Renal cortex interstitium (tissue), 15 donors: ENCODE results near the gene UBQLNL. TPM values are rescaled to one million over a fixed set of nuclear protein-coding genes. Genes with fewer than 3 reads are reported as not detected.

Experiments
- DNase-seq, 11 donors: peaks; one replicate each; pipeline ENCODE4 v3.0.0-alpha.2; 2013; ENCODE audit warnings: low read depth in 9 of 11, low spot score in 4 of 11; ENCODE audit errors: extremely low read depth in 1 of 11
- long read RNA-seq, 16 experiments: transcript quantifications; one replicate each; lab custom pipeline, GENCODE V29; 2026
- polyA plus RNA-seq, 3 donors: library from polyadenylated mRNA; unstranded; fragments of 120-200 nt; gene quantifications; one replicate each; pipeline ENCODE4 v1.2.1, GENCODE V29; 2013; ENCODE audit not compliant: insufficient read length in 3 of 3

The UBQLNL gene
- under 1 TPM; 0.56 to 0.85 (median 0.62) TPM for polyA plus RNA-seq
- long read RNA-seq, donor 1, partial matches to known transcripts = 0 of 1 reads
- long read RNA-seq, donor 1, other reads (novel, unspliced or antisense) = 0 of 1 reads
- long read RNA-seq, donor 2 = 0 reads
- long read RNA-seq, donor 3 = 0 reads
- long read RNA-seq, donor 4 = 0 reads
- long read RNA-seq, donor 5 = 0 reads
- long read RNA-seq, donor 6 = 0 reads
- long read RNA-seq, donor 7 = 0 reads
- long read RNA-seq, donor 8, partial matches to known transcripts = 0 of 2 reads
- long read RNA-seq, donor 8, other reads (novel, unspliced or antisense) = 0 of 2 reads
- long read RNA-seq, donor 9 = 0 reads
- long read RNA-seq, donor 10 = 0 reads
- long read RNA-seq, donor 11, partial matches to known transcripts = 0 of 1 reads
- long read RNA-seq, donor 11, other reads (novel, unspliced or antisense) = 0 of 1 reads
- long read RNA-seq, donor 12 = 0 reads
- long read RNA-seq, donor 13 = 0 reads
- long read RNA-seq, donor 14 = 0 reads
- long read RNA-seq, donor 15 = 0 reads
- long read RNA-seq, donor 16, partial matches to known transcripts = 0 of 1 reads
- long read RNA-seq, donor 16, other reads (novel, unspliced or antisense) = 0 of 1 reads

- DNase-seq = no peak
Measured at GRCh38 chr11:5516599-5516998, at the start of gene UBQLNL. TSS of gene UBQLNL (minus strand) at chr11:5516699. CDS start at chr11:5516441, 258 bp downstream.

DNA sequence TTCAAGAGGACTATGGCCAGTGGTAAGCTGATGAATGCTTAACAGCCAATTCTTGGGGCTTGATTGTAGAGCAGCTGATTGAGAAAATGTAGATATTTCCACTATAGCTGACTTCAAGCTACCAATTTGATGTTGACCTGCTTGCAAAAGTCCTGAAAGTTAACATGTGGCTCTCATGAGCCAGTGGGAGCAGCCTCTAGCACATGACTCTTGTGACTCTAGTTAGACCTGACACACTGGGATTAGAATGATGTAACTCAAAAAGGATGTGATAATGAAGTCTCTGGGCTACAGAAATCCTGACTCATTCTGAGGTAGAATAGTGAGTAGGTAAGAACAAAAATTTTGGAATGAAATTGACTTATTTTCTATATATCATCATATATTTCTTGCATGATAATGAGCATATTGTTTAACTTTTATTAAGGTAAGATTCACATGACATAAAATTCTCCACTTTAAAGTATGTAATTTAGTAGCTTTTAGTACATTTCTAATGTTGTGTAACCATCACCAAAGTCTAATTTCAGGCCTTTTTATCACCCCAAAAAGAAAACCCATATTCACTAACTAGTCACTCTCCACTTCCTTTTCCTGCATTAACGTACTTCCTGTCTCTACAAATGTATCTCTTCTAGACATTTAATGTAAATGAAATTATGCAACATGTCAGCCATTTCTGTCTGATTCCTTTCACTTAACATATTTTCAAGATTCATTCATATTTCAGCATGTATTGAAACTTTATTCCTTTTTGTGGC is 47.9 kb upstream of the UBQLNL start:
- DNase-seq = no peak

DNA sequence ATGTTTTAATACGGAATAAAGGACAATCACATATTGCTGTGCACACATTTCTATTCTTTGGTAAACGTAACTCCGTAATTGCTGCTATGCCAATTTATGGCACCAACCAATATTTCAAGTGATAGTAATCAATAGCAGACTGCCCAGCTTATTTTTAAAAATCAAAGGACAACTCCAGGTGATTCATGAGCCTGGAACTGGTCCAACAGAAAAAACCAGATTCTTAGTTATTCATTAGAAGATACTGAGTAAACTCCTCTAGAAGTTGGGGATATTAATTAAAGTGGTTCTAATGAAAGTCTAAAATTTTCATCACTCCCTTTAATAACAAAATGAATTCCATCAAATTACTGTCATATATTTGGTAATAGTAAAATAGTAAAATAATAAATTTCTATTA is 41.3 kb upstream of the UBQLNL start:
- DNase-seq = no peak

DNA sequence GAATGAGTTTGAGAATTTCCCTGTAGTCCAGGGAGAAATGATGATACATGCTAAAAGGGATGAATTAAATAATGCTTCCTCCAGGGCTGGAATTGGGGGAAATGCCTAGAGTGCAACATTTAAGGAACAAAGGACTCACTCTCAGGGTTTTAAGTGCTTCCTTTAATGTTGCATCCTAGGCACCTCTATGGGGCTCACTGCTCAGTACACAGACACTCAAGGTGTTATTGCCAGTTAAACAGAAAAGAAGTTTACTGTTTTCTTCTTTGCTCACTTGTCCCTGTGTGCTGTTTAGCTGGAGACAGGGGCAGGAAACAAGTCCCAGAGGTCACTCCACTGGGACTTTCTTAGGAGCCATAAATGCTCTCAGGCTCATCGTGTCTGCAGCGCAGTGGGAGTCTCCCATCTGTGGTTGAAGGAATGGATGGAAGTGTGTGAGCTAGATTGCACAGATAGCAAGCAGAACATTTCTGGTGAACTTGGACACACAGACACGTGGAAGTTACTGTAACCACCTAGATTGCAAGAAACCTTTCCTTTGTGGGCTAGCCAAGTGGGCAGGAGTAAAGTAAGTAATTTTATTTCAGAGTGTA is 40.2 kb upstream of the UBQLNL start:
- no peak for DNase-seq

- no peak for DNase-seq
Measured at GRCh38 chr11:5553343-5553742, 36.8 kb upstream of the UBQLNL start.

DNA sequence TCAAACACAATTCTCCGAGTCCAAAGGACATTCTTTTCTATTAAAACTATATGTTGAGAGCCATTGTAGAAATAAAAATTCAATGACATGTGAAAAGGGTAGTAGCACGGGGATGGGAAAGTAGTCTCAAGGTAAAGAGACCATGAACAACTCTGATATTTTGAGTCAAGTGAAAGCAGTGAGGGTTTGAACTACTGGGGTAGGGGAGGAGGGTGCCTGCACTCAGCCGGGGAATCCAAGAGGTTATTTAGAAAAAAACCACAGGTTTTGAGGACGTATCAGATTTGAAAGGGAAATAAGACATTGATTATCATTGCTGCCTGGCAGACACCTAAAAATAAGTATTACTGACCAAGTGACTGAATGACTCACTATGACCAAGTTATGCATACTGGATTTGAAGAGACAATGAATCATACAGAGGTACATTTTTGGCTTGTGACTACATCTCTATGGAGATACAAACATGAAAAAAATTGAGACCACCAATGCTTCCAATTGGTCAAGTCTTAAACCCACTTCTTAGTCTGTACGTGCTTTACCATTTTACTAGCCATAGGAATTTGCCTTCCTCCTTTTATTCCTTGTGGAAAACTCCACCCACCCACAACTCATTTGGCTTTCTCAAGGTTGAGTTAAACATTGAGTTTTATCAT is 34.1 kb upstream of the UBQLNL start:
- no peak for DNase-seq

- no peak for DNase-seq
Measured at GRCh38 chr11:5548440-5548839, 31.9 kb upstream of the UBQLNL start, which contains the start of gene OR52H1. TSS of gene OR52H1 (minus strand) at chr11:5548540. CDS start at chr11:5545505, 3,035 bp downstream.

GRCh38 chr11:5547982-5548381 is 31.5 kb upstream of the UBQLNL start:
- no peak for DNase-seq

- no peak for DNase-seq
Measured at GRCh38 chr11:5546457-5546856, 30.0 kb upstream of the UBQLNL start.

DNA sequence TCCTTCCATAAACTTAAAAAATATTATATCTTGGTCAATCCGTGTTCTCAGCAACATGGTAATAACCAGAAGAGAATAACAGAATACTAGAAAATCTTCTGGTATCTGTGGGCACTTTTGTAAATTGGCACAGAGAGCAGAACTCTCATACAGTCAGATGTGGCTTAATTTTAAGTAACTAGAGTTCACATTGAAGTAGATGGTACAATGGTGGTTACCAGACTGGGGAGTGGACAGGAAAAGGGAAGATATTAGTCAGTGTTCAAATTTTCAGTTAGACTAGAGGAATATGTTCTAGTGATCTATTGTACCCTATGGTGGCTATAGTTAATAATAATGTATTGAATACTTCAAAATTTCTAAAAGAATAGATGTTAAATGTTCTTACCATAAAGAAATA is 24.9 kb upstream of the UBQLNL start:
- DNase-seq = no peak

- DNase-seq = no peak
Measured at GRCh38 chr11:5536482-5536881, 20.0 kb upstream of the UBQLNL start.

GRCh38 chr11:5534046-5534445 is 17.5 kb upstream of the UBQLNL start:
- DNase-seq = no peak

DNA sequence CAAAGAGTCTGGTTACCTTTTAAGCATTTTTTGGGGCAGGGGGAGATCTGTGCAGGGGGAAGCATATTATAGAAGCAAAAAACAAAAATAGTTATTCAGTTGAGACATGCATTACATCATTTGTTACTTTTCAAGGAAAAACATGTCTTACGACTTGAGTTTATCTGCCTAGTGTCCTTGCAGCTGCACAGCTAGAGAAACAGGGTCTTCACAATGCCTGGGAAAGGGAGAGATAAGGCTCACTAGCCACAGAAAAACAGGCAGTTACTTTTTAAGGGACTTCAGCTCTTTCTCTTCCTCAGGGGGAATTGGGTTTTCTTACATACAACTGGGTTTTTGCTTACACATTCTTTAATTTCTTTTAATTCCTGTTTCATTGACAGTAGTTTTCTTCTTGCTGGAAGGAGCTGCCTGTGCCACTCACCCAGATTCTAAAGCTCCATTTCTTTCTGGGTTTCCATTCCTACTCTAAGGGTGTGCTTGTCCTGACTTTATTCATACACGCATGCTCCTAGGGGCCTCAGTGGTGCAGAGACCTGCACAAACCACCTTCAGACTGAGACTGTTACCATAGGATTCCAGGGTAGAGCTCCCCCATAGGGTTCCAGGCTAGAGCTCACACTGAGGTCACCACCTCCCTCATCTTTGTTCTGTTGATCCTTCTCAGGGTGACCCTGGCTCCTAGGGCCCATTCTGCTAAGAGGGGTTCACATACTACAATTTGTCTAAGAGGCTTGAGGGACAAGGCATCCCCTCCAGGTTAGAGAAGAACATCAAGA is 14.7 kb upstream of the UBQLNL start:
- DNase-seq = no peak

DNA sequence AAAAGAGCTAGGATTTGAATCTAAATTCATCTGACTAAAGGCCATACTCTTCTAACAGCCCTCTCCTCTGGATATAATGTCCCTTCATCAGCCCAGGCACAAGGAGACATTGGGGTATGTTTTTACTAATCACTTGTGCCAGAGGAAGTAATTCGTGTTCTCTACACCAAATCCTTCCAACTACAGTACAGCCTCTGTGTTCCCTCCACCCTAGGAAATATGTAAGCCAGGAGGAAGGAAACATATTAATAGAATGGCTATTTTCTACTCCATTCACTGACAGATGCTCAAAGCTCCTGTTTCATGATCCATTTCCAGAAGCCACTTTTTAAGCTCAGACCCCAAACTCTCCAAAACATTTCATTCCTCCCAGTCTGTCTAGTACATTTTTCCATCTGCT is 12.0 kb upstream of the UBQLNL start:
- no peak for DNase-seq

- no peak for DNase-seq
Measured at GRCh38 chr11:5527716-5528115, 11.2 kb upstream of the UBQLNL start.

GRCh38 chr11:5524756-5525155 is 8.3 kb upstream of the UBQLNL start:
- DNase-seq = no peak

DNA sequence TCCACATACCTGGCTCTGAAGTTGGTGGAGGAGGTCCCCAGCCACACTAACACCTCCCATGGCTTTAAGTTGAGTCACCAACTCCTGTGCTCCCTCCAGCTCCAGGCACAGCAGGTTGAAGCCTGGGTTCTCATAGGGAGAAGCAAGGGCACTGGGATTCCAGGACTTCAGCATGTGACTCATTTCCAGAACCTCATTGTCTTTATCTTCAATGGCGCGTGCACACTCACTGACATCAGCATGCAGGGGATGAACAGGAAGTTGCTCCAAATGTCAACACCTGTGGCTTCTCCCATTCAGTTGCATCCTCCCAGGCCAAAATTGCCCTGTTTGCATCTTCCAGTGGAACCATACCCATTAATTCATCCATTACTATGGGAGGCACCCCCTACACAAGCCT is 5.8 kb upstream of the UBQLNL start:
- no peak for DNase-seq

DNA sequence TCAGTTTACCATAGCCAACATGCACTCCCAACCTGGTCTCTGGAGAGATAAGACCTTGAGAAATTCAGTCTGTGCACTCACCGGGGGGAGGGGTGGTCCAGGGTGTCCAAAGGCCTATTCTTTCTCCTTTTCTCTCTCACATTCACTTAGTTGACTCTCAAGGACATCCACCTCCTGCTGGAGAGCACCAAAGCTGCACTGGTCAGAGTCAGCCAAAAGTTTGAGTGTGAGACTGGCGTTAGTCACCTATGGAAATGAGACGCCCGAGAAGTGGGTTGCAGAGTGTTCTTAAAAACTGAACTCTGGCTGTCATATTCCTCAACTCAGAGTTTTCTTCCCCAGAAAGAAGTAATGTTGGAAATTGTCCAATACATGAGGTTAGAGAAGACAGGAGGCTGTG is 5.0 kb upstream of the UBQLNL start:
- no peak for DNase-seq
